GM23338 (cell line): Measurements from ENCODE around the gene ASGR1. TPM values are rescaled to one million over a fixed set of nuclear protein-coding genes. Genes with fewer than 3 reads are reported as not detected.
A peak's percentile ranks its signal among the peaks of the same experiment; 100 is the strongest.

Experiments
- ATAC-seq: fragments of 200-7000 bp; cut with Tn5 transposase; 3 replicates; pipeline ENCODE4 v1.9.1; 2020
- DNase-seq: peaks from one replicate; pipeline ENCODE4 v3.0.0-alpha.2; 2015; ENCODE audit warnings: low spot score
- H2AFZ ChIP-seq: fragments of 200-600 bp; sonication (generic); 2 replicates; pipeline ENCODE4 v1.8.0; 2016; ENCODE audit warnings: antibody characterized with exemption, mild to moderate bottlenecking, moderate library complexity
- H3F3A ChIP-seq: fragments of 200-600 bp; sonication (generic); replicated peaks from 2 replicates; pipeline ENCODE4 v1.8.0; 2017; ENCODE audit warnings: antibody characterized with exemption, mixed run types, low read depth
- H3K27ac ChIP-seq: fragments of 200-600 bp; sonication (generic); 2 replicates; pipeline ENCODE4 v1.6.1; 2016; ENCODE audit warnings: low read depth
- H3K27me3 ChIP-seq: fragments of 200-600 bp; sonication (generic); 2 replicates; pipeline ENCODE4 v1.8.0; 2016; ENCODE audit warnings: mild to moderate bottlenecking, mixed run types, moderate library complexity; ENCODE audit not compliant: insufficient read depth
- H3K36me3 ChIP-seq: fragments of 200-600 bp; sonication (generic); 2 replicates; pipeline ENCODE4 v1.8.0; 2016; ENCODE audit warnings: mild to moderate bottlenecking; ENCODE audit not compliant: insufficient read depth
- H3K4me1 ChIP-seq: fragments of 200-600 bp; sonication (generic); 2 replicates; pipeline ENCODE4 v1.8.0; 2016; ENCODE audit warnings: mild to moderate bottlenecking, moderate library complexity; ENCODE audit not compliant: insufficient read depth
- H3K4me2 ChIP-seq: fragments of 200-600 bp; sonication (generic); 2 replicates; pipeline ENCODE4 v1.7.1; 2017; ENCODE audit warnings: mixed run types
- H3K4me3 ChIP-seq: fragments of 200-600 bp; sonication (generic); 2 replicates; pipeline ENCODE4 v1.6.1; 2016; ENCODE audit warnings: mixed run types
- H3K79me2 ChIP-seq: fragments of 200-600 bp; sonication (generic); replicated peaks from 2 replicates; pipeline ENCODE4 v1.8.0; 2017; ENCODE audit warnings: mild to moderate bottlenecking; ENCODE audit not compliant: insufficient read depth
- H3K9me2 ChIP-seq: fragments of 200-600 bp; sonication (generic); 2 replicates; pipeline ENCODE4 v1.8.0; 2017; ENCODE audit not compliant: insufficient read depth
- H4K20me1 ChIP-seq: fragments of 200-600 bp; sonication (generic); replicated peaks from 2 replicates; pipeline ENCODE4 v1.8.0; 2017; ENCODE audit warnings: mild to moderate bottlenecking; ENCODE audit not compliant: insufficient read depth
- H3K27ac Mint-ChIP-seq: 2 replicates; pipeline ENCODE4 v1.8.0; 2020; ENCODE audit warnings: inconsistent platforms, mild to moderate bottlenecking, moderate library complexity, mixed read lengths
- H3K27me3 Mint-ChIP-seq: 3 replicates; pipeline ENCODE4 v1.8.0; 2022; ENCODE audit warnings: low read depth, mild to moderate bottlenecking, moderate library complexity, mixed read lengths, inconsistent platforms; ENCODE audit not compliant: insufficient read depth, poor library complexity
- H3K36me3 Mint-ChIP-seq: 3 replicates; pipeline ENCODE4 v1.8.0; 2021; ENCODE audit warnings: low read depth, mild to moderate bottlenecking, inconsistent platforms, moderate library complexity, mixed read lengths
- H3K4me1 Mint-ChIP-seq: 3 replicates; pipeline ENCODE4 v1.8.0; 2020; ENCODE audit warnings: mild to moderate bottlenecking, inconsistent platforms, mixed read lengths
- H3K4me3 Mint-ChIP-seq: 3 replicates; pipeline ENCODE4 v1.8.0; 2021; ENCODE audit warnings: moderate library complexity, mild to moderate bottlenecking, inconsistent platforms, mixed read lengths
- H3K9me3 Mint-ChIP-seq: 3 replicates; pipeline ENCODE4 v1.8.0; 2020; ENCODE audit warnings: moderate library complexity, mild to moderate bottlenecking, inconsistent platforms, mixed read lengths
- CREB1 ChIP-seq: fragments of 250-450 bp; sonication (Bioruptor Pico); IDR thresholded peaks from 2 replicates; pipeline ENCODE4 v1.5.0; 2020; ENCODE audit warnings: low read depth, mild to moderate bottlenecking, moderate library complexity
- EZH2 ChIP-seq: fragments of 200-600 bp; sonication (generic); IDR thresholded peaks from one replicate; pipeline ENCODE4 v1.8.0; 2017; ENCODE audit warnings: antibody characterized with exemption, mild to moderate bottlenecking, low read depth; ENCODE audit not compliant: unreplicated experiment
- EZH2phosphoT487 ChIP-seq: fragments of 200-600 bp; sonication (generic); IDR thresholded peaks from one replicate; pipeline ENCODE4 v1.8.1; 2018; ENCODE audit warnings: antibody characterized with exemption; ENCODE audit not compliant: unreplicated experiment
- JUNB ChIP-seq: IDR thresholded peaks from one replicate; pipeline ENCODE4 v1.6.1; 2016; ENCODE audit warnings: antibody characterized with exemption; ENCODE audit not compliant: unreplicated experiment
- NANOG ChIP-seq: IDR thresholded peaks from 2 replicates; pipeline ENCODE4 v1.6.1; 2016; ENCODE audit warnings: antibody characterized with exemption, borderline replicate concordance
- POLR2AphosphoS5 ChIP-seq: IDR thresholded peaks from 2 replicates; pipeline ENCODE4 v1.6.1; 2016; ENCODE audit warnings: antibody characterized with exemption, low read depth
- REST ChIP-seq: IDR thresholded peaks from one replicate; pipeline ENCODE4 v1.6.1; 2018; ENCODE audit warnings: antibody characterized with exemption; ENCODE audit not compliant: unreplicated experiment
- STAT1 ChIP-seq: IDR thresholded peaks from one replicate; pipeline ENCODE4 v1.6.1; 2016; ENCODE audit warnings: antibody characterized with exemption; ENCODE audit not compliant: unreplicated experiment
- ZNF114 ChIP-seq: fragments of 250-450 bp; sonication (Bioruptor Pico); IDR thresholded peaks from 2 replicates; pipeline ENCODE4 v1.5.0; 2020; ENCODE audit warnings: mild to moderate bottlenecking, moderate library complexity
- ZNF331 ChIP-seq: fragments of 250-450 bp; sonication (Bioruptor Pico); IDR thresholded peaks from 2 replicates; pipeline ENCODE4 v1.5.0; 2020; ENCODE audit warnings: low read depth, mild to moderate bottlenecking, moderate library complexity
- polyA plus RNA-seq: library from polyadenylated mRNA; unstranded; fragments of >200 nt; fragmentation: Nextera tagmentation; extraction: Ambion mirVana; gene quantifications from 2 replicates; pipeline ENCODE4 v1.2.1, GENCODE V29; 2016
- total RNA-seq: library from RNA; depleted of rRNA; stranded (reverse); fragments of >200 nt; shearing (Covaris generic); gene quantifications from 2 replicates; pipeline ENCODE4 v1.2.3, GENCODE V29; 2014
- TF ChIP-seq, protein P1 (sequence below): IDR thresholded peaks from 2 replicates; pipeline ENCODE4 v1.6.1; 2016; ENCODE audit warnings: antibody characterized with exemption
- TF ChIP-seq, protein P2 (sequence below), 2 experiments: fragments of 200-600 bp in 1 of 2; sonication (generic) in 1 of 2; conservative IDR thresholded peaks; 2 replicates each; pipeline versions ENCODE4 v1.5.1 to v1.6.1; 2016 to 2017; ENCODE audit warnings: antibody characterized with exemption in 2 of 2, low read depth in 2 of 2, mild to moderate bottlenecking in 2 of 2, moderate library complexity in 1 of 2
- TF ChIP-seq, protein P3 (sequence below): fragments of 250-450 bp; sonication (Bioruptor Pico); IDR thresholded peaks from 2 replicates; pipeline ENCODE4 v1.5.0; 2020; ENCODE audit warnings: mild to moderate bottlenecking, moderate library complexity

ASGR1 gene
- total and polyA plus RNA-seq, 2 experiments from 2014 or later = 8.3 to 9.0 TPM

- no peaks in the 10 kb centered on the region for H3K9me2 ChIP-seq
- no peak overlapping the region for H2AFZ ChIP-seq
- Mint-ChIP-seq H3K27ac (no peak overlapping the region), H3K9me3 (no peaks in the 10 kb centered on the region), H3K27me3 (peaks cover 16% of the 10 kb centered on the region), H3K4me3 (no peak overlapping the region), H3K36me3 (peaks cover 5% of the 10 kb centered on the region; the same call in 2 of the 3 replicates), H3K4me1 (peaks cover 12% of the 10 kb centered on the region; the same call in 2 of the 3 replicates)
- no peaks in the 10 kb centered on the region for H3K36me3 ChIP-seq
- H3K27ac ChIP-seq = no peak overlapping the region
- H3K4me2 ChIP-seq = peak overlapping the region; percentile 99
- peak overlapping the region; percentile 90 for H3K4me3 ChIP-seq
- DNase-seq (no peak), ATAC-seq (no peak)
- H4K20me1 ChIP-seq = no peaks in the 10 kb centered on the region
- H3K27me3 ChIP-seq = peaks cover 60% of the 10 kb centered on the region
- peaks cover 4% of the 10 kb centered on the region; the same call in 1 of the 2 replicates for H3K4me1 ChIP-seq
- peaks cover 21% of the 10 kb centered on the region for H3F3A ChIP-seq
- no peaks in the 10 kb centered on the region for H3K79me2 ChIP-seq
- TF ChIP-seq, protein P1, sequence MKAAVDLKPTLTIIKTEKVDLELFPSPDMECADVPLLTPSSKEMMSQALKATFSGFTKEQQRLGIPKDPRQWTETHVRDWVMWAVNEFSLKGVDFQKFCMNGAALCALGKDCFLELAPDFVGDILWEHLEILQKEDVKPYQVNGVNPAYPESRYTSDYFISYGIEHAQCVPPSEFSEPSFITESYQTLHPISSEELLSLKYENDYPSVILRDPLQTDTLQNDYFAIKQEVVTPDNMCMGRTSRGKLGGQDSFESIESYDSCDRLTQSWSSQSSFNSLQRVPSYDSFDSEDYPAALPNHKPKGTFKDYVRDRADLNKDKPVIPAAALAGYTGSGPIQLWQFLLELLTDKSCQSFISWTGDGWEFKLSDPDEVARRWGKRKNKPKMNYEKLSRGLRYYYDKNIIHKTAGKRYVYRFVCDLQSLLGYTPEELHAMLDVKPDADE = no peak
- TF ChIP-seq POLR2AphosphoS5 (no peak), STAT1 (no peak), JUNB (no peak), CREB1 (no peak), ZNF114 (no peak), NANOG (no peak), REST (no peak), EZH2phosphoT487 (no peak), EZH2 (no peak), ZNF331 (CRISPR knock-in tag) (no peak)
- TF ChIP-seq, protein P2, sequence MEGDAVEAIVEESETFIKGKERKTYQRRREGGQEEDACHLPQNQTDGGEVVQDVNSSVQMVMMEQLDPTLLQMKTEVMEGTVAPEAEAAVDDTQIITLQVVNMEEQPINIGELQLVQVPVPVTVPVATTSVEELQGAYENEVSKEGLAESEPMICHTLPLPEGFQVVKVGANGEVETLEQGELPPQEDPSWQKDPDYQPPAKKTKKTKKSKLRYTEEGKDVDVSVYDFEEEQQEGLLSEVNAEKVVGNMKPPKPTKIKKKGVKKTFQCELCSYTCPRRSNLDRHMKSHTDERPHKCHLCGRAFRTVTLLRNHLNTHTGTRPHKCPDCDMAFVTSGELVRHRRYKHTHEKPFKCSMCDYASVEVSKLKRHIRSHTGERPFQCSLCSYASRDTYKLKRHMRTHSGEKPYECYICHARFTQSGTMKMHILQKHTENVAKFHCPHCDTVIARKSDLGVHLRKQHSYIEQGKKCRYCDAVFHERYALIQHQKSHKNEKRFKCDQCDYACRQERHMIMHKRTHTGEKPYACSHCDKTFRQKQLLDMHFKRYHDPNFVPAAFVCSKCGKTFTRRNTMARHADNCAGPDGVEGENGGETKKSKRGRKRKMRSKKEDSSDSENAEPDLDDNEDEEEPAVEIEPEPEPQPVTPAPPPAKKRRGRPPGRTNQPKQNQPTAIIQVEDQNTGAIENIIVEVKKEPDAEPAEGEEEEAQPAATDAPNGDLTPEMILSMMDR (conservative IDR thresholded peaks at IDR 0.05; ENCODE audit: low read depth in 2 of 2) = no peak
- TF ChIP-seq, protein P3, sequence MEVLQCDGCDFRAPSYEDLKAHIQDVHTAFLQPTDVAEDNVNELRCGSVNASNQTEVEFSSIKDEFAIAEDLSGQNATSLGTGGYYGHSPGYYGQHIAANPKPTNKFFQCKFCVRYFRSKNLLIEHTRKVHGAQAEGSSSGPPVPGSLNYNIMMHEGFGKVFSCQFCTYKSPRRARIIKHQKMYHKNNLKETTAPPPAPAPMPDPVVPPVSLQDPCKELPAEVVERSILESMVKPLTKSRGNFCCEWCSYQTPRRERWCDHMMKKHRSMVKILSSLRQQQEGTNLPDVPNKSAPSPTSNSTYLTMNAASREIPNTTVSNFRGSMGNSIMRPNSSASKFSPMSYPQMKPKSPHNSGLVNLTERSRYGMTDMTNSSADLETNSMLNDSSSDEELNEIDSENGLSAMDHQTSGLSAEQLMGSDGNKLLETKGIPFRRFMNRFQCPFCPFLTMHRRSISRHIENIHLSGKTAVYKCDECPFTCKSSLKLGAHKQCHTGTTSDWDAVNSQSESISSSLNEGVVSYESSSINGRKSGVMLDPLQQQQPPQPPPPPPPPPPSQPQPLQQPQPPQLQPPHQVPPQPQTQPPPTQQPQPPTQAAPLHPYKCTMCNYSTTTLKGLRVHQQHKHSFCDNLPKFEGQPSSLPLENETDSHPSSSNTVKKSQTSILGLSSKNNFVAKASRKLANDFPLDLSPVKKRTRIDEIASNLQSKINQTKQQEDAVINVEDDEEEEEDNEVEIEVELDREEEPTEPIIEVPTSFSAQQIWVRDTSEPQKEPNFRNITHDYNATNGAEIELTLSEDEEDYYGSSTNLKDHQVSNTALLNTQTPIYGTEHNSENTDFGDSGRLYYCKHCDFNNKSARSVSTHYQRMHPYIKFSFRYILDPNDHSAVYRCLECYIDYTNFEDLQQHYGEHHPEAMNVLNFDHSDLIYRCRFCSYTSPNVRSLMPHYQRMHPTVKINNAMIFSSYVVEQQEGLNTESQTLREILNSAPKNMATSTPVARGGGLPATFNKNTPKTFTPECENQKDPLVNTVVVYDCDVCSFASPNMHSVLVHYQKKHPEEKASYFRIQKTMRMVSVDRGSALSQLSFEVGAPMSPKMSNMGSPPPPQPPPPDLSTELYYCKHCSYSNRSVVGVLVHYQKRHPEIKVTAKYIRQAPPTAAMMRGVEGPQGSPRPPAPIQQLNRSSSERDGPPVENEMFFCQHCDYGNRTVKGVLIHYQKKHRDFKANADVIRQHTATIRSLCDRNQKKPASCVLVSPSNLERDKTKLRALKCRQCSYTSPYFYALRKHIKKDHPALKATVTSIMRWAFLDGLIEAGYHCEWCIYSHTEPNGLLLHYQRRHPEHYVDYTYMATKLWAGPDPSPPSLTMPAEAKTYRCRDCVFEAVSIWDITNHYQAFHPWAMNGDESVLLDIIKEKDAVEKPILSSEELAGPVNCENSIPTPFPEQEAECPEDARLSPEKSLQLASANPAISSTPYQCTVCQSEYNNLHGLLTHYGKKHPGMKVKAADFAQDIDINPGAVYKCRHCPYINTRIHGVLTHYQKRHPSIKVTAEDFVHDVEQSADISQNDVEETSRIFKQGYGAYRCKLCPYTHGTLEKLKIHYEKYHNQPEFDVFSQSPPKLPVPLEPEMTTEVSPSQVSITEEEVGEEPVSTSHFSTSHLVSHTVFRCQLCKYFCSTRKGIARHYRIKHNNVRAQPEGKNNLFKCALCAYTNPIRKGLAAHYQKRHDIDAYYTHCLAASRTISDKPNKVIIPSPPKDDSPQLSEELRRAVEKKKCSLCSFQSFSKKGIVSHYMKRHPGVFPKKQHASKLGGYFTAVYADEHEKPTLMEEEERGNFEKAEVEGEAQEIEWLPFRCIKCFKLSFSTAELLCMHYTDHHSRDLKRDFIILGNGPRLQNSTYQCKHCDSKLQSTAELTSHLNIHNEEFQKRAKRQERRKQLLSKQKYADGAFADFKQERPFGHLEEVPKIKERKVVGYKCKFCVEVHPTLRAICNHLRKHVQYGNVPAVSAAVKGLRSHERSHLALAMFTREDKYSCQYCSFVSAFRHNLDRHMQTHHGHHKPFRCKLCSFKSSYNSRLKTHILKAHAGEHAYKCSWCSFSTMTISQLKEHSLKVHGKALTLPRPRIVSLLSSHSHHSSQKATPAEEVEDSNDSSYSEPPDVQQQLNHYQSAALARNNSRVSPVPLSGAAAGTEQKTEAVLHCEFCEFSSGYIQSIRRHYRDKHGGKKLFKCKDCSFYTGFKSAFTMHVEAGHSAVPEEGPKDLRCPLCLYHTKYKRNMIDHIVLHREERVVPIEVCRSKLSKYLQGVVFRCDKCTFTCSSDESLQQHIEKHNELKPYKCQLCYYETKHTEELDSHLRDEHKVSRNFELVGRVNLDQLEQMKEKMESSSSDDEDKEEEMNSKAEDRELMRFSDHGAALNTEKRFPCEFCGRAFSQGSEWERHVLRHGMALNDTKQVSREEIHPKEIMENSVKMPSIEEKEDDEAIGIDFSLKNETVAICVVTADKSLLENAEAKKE (CRISPR knock-in tag) = no peak
Observed at GRCh38 chr17:7176107-7176840, 2.9 kb downstream of the ASGR1 start.
